WI38 (cell line): ENCODE results near the gene KLB.
"Not testable (repeated sequence)": the region's sequence is repeated elsewhere in the genome, so short reads cannot be mapped to it uniquely, and the experiment has no call there.

ENCODE experiments used
- H3K4me3 ChIP-seq: 2 replicates; pipeline ENCODE4 v1.5.1; 2011; ENCODE audit warnings: low read depth, mild to moderate bottlenecking, control low read depth, low read length
- TF ChIP-seq, protein P1 (sequence below): IDR thresholded peaks from 2 replicates; pipeline ENCODE4 v1.5.1; 2012; ENCODE audit warnings: low read depth, mild to moderate bottlenecking, control low read depth, low read length

KLB gene

DNA sequence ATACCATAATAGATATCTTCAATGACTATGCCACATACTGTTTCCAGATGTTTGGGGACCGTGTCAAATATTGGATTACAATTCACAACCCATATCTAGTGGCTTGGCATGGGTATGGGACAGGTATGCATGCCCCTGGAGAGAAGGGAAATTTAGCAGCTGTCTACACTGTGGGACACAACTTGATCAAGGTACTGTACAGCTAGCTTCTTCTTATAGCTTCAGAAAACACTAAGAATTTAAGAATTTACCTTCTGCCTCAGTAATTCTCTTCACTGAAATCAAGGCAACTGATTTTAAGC is 805 bp downstream of the KLB start:
- TF ChIP-seq, protein P1, sequence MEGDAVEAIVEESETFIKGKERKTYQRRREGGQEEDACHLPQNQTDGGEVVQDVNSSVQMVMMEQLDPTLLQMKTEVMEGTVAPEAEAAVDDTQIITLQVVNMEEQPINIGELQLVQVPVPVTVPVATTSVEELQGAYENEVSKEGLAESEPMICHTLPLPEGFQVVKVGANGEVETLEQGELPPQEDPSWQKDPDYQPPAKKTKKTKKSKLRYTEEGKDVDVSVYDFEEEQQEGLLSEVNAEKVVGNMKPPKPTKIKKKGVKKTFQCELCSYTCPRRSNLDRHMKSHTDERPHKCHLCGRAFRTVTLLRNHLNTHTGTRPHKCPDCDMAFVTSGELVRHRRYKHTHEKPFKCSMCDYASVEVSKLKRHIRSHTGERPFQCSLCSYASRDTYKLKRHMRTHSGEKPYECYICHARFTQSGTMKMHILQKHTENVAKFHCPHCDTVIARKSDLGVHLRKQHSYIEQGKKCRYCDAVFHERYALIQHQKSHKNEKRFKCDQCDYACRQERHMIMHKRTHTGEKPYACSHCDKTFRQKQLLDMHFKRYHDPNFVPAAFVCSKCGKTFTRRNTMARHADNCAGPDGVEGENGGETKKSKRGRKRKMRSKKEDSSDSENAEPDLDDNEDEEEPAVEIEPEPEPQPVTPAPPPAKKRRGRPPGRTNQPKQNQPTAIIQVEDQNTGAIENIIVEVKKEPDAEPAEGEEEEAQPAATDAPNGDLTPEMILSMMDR: no peak
- no peak overlapping the region for H3K4me3 ChIP-seq

- TF ChIP-seq, protein P1: no peak
- no peak overlapping the region for H3K4me3 ChIP-seq
These were observed 3.7 kb downstream of the KLB start for GRCh38 chr4:39410415-39410814.

DNA sequence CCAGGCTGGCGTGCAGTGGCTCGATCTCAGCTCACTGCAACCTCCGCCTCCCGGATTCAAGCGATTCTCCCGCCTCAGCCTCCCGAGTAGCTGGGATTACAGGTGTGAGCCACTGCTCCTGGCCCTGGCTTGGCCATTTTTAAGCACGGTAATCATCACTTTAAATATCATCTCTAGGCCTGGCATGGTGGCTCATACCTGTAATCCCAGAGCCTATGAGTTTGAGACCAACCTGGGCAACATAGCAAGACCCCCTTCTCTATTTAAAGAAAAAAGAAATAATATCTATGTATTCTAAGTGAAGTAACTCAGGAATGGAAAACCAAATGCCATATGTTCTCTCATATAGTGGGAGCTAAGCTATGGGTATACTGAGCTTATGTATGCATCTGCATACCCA is 4.8 kb downstream of the KLB start:
- not testable (repeated sequence) for H3K4me3 ChIP-seq

DNA sequence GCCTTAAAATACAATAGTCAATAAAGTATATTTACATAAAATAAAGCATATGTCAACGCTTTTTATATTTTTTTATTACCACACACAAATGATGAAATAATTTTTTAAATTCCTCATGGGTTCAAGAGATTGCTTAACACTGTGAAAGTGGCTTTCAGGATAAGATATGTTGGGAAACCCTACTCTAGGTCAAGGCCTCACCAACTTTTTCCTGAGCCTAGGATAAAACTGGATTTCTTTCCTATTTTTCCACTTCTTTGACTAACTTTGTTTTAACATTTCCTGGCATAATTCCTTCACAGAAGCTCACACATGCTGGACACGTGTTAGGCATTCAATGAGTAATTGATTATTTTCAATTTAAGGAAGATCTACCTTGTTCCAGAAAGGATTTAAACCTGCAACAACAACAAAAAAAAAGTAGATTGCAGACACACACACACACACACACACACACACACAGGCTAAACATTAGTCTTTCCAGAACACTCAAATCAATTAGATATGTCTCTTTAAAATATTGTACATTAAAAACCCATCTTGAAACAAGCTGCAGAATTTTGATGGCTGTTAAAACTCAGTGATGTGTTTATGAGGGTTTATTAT is 9.1 kb downstream of the KLB start:
- TF ChIP-seq, protein P1: no peak
- no peak overlapping the region for H3K4me3 ChIP-seq

GRCh38 chr4:39422247-39422646 is 15.5 kb downstream of the KLB start:
- no peak overlapping the region for H3K4me3 ChIP-seq
- TF ChIP-seq, protein P1: no peak

DNA sequence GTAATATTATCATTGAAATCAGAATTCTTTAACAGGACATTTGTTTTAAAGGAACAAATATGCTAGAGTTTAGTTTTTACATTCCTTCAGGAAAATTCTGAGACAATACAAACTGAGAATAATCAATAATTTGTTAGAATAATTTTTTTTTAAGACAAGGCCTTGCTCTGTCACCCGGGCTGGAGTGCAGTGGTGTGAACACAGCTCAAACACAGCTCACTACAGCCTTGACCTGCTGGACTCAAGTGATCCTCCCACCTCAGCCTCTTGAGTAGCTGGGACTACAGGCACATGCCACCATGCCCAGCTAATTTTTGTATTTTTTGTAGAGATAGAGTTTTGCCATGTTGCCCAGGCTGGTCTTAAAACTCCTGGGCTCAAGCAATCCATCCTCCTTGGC is 18.6 kb downstream of the KLB start:
- not testable (repeated sequence) for H3K4me3 ChIP-seq

GRCh38 chr4:39426728-39427127 is 20.0 kb downstream of the KLB start:
- H3K4me3 ChIP-seq: no peak overlapping the region
- TF ChIP-seq, protein P1: no peak

GRCh38 chr4:39427520-39428114 is 20.9 kb downstream of the KLB start:
- H3K4me3 ChIP-seq: no peak overlapping the region
- TF ChIP-seq, protein P1: no peak
